Measurements from ENCODE around the gene IL2RG.

IL2RG gene

GRCh38 chrX:71102292-71102691 lies 9.1 kb downstream of the IL2RG start:
- no peak for TF ChIP-seq CTCF (IDR thresholded peaks at IDR 0.05; ENCODE audit: insufficient read depth, low read depth, low read length, missing control alignments)
- no peak overlapping the region for H3K4me3 ChIP-seq (ENCODE audit: low read depth, low read length)
- no peak for DNase-seq (ENCODE audit: low read depth)

- DNase-seq (ENCODE audit: low read depth), result no peak
- no peak overlapping the region for H3K4me3 ChIP-seq (ENCODE audit: low read depth, low read length)
- no peak for TF ChIP-seq CTCF (IDR thresholded peaks at IDR 0.05; ENCODE audit: insufficient read depth, low read depth, low read length, missing control alignments)
Measured at GRCh38 chrX:71100581-71101505, 10.5 kb downstream of the IL2RG start.

GRCh38 chrX:71099736-71100135 lies 11.6 kb downstream of the IL2RG start:
- DNase-seq (ENCODE audit: low read depth), result no peak

GRCh38 chrX:71098951-71099506 lies 12.3 kb downstream of the IL2RG start:
- no peak overlapping the region for H3K4me3 ChIP-seq (ENCODE audit: low read depth, low read length)
- no peak for TF ChIP-seq CTCF (IDR thresholded peaks at IDR 0.05; ENCODE audit: insufficient read depth, low read depth, low read length, missing control alignments)

More at GRCh38 chrX:71099736-71100135, 11.6 kb downstream of the IL2RG start:
- TF ChIP-seq CTCF (IDR thresholded peaks at IDR 0.05; ENCODE audit: insufficient read depth, low read depth, low read length, missing control alignments), result no peak
- no peak overlapping the region for H3K4me3 ChIP-seq (ENCODE audit: low read depth, low read length)

GRCh38 chrX:71098302-71098701 lies 13.1 kb downstream of the IL2RG start:
- no peak overlapping the region for H3K4me3 ChIP-seq (ENCODE audit: low read depth, low read length)
- peak; percentile 76 for DNase-seq (ENCODE audit: low read depth)
- TF ChIP-seq CTCF (IDR thresholded peaks at IDR 0.05; ENCODE audit: insufficient read depth, low read depth, low read length, missing control alignments), result peak; percentile 55

More at GRCh38 chrX:71098951-71099506, 12.3 kb downstream of the IL2RG start:
- DNase-seq (ENCODE audit: low read depth), result no peak

- no peak for TF ChIP-seq CTCF (IDR thresholded peaks at IDR 0.05; ENCODE audit: insufficient read depth, low read depth, low read length, missing control alignments)
- DNase-seq (ENCODE audit: low read depth), result no peak
- H3K4me3 ChIP-seq (ENCODE audit: low read depth, low read length), result peak overlapping the region; percentile 81
Measured at GRCh38 chrX:71096760-71097032, 14.7 kb downstream of the IL2RG start.

All from GM12865 (cell line).